Caco-2 (cell line): Measurements from ENCODE around the gene BPIFB1. TPM values are rescaled to one million over a fixed set of nuclear protein-coding genes. Genes with fewer than 3 reads are reported as not detected.

Experiments
- BruUV-seq: library from RNA; stranded (reverse); fragments of 400-500 nt; replicated peaks from 2 replicates; lab custom pipeline; 2021; lab: Mats Ljungman, UMichigan
- CTCF ChIA-PET: fragments of 300-600 bp; sonication (Branson Sonifier 250); formaldehyde crosslinking; loops from one replicate; lab custom pipeline; 2022; ENCODE audit warnings: antibody characterized with exemption; lab: Charles Lee
- POLR2A ChIA-PET: fragments of 300-600 bp; sonication (Branson Sonifier 250); formaldehyde crosslinking; loops from one replicate; lab custom pipeline; 2022; ENCODE audit warnings: antibody characterized with exemption; lab: Charles Lee
- DNase-seq, 2 experiments: peaks; one replicate each; pipeline versions ENCODE4 v3.0.0 to v3.0.0-alpha.2; 2020 to 2022
- H3K27me3 ChIP-seq: replicated peaks from 2 replicates; pipeline ENCODE4 v1.6.0; 2011; ENCODE audit warnings: low read length; ENCODE audit not compliant: control insufficient read depth, insufficient read depth
- H3K36me3 ChIP-seq: 2 replicates; pipeline ENCODE4 v1.5.1; 2011; ENCODE audit warnings: low read length; ENCODE audit not compliant: control insufficient read depth, insufficient read depth
- H3K4me1 ChIP-seq: fragments of 250-450 bp; sonication (Bioruptor Pico); 2 replicates; pipeline ENCODE4 v1.5.1; 2020; ENCODE audit warnings: mild to moderate bottlenecking
- H3K4me3 ChIP-seq: 2 replicates; pipeline ENCODE4 v1.5.1; 2011; ENCODE audit warnings: low read depth, mild to moderate bottlenecking, control low read depth, low read length
- H3K9me3 ChIP-seq: fragments of 250-450 bp; sonication (Bioruptor Pico); 2 replicates; pipeline ENCODE4 v1.5.1; 2020; ENCODE audit warnings: mild to moderate bottlenecking, moderate library complexity
- H3K27ac Mint-ChIP-seq: one replicate; pipeline ENCODE4 v1.8.0; 2022; ENCODE audit warnings: mixed read lengths; ENCODE audit not compliant: unreplicated experiment
- H3K27me3 Mint-ChIP-seq: one replicate; pipeline ENCODE4 v1.8.0; 2022; ENCODE audit warnings: mixed read lengths; ENCODE audit not compliant: insufficient read depth, unreplicated experiment
- H3K36me3 Mint-ChIP-seq: one replicate; pipeline ENCODE4 v1.8.0; 2022; ENCODE audit warnings: mild to moderate bottlenecking, mixed read lengths; ENCODE audit not compliant: insufficient read depth, unreplicated experiment
- H3K4me1 Mint-ChIP-seq: one replicate; pipeline ENCODE4 v1.8.0; 2022; ENCODE audit warnings: low read depth, mixed read lengths; ENCODE audit not compliant: unreplicated experiment
- H3K4me3 Mint-ChIP-seq: one replicate; pipeline ENCODE4 v1.8.0; 2022; ENCODE audit warnings: mild to moderate bottlenecking, moderate library complexity, mixed read lengths; ENCODE audit not compliant: unreplicated experiment
- H3K9me3 Mint-ChIP-seq: one replicate; pipeline ENCODE4 v1.8.0; 2022; ENCODE audit warnings: mixed read lengths; ENCODE audit not compliant: unreplicated experiment
- CTCF ChIP-seq, 2 experiments: fragments of 200-600 bp in 1 of 2; IDR thresholded peaks; 1 replicate in 1 of 2; 2 replicates in 1 of 2; pipeline versions ENCODE4 v1.5.1 to v1.8.0; 2011 to 2022; ENCODE audit warnings: antibody characterized with exemption in 1 of 2, control low read depth in 1 of 2, inconsistent platforms in 1 of 2, low read depth in 1 of 2, low read length in 1 of 2, mild to moderate bottlenecking in 1 of 2, moderate library complexity in 1 of 2; ENCODE audit not compliant: insufficient read depth in 1 of 2, severe bottlenecking in 1 of 2, unreplicated experiment in 1 of 2
- intact Hi-C: fragments of 100-400 bp; cut with micrococcal nuclease; formaldehyde crosslinking; loops from one replicate; pipeline ENCODE4 v1.10.0; 2022; ENCODE audit not compliant: unreplicated experiment
- total RNA-seq: library from RNA; stranded (reverse); gene quantifications from 2 replicates; pipeline ENCODE4 v1.2.3, GENCODE V29; 2022

BPIFB1 gene
- total RNA-seq, 1 experiment from 2014 or later, result not detected

DNA sequence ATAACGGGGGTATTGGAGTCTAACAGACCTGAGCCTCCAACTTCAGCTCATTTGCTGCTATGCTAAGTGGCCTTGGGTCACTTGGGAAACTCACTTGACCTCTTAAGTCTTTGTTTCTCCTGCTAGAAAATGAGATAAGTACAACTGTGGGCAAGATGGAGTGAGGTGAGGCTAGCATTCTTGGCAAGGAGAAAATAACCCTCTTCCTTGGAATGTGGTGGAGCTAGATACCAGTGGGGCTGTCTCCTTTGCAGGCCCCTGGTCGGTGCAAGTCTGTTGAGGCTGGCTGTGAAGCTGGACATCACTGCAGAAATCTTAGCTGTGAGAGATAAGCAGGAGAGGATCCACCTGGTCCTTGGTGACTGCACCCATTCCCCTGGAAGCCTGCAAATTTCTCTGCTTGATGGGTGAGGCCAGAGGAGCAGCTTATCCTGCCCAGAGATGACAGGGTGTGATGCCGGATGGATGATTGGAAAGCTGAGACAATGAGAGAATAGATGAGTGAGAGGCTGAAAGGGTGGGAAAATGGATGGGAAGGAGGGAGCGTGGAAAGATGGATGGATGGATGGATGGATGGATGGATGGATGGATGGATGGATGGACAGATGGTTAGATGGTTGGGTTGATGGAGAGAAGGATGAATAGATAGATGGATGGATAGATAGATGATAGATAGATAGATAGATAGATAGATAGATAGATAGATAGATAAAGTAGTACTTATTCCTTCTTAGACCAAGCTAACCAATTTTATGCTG, 42.9 kb upstream of the BPIFB1 start:
- intact Hi-C loops, result no loop called here
- Mint-ChIP-seq H3K27ac (no peak overlapping the region), H3K9me3 (no peaks in the 10 kb centered on the region), H3K27me3 (peaks cover 33% of the 10 kb centered on the region), H3K4me3 (no peak overlapping the region), H3K36me3 (no peaks in the 10 kb centered on the region), H3K4me1 (no peaks in the 10 kb centered on the region)
- Histone ChIP-seq H3K4me1 (no peaks in the 10 kb centered on the region), H3K36me3 (no peaks in the 10 kb centered on the region), H3K4me3 (no peak overlapping the region), H3K27me3 (0 out of 2 replicates have a peak, but pooled peaks cover 2% of the 10 kb centered on the region), H3K9me3 (no peaks in the 10 kb centered on the region)
- POLR2A ChIA-PET, result no interaction called here
- DNase-seq, result peak in 1 of 2 experiments; percentile 27
- TF ChIP-seq CTCF (IDR thresholded peaks at IDR 0.05; ENCODE audit: insufficient read depth in 1 of 2, low read depth in 1 of 2, low read length in 1 of 2, severe bottlenecking in 1 of 2, unreplicated experiment in 1 of 2), result no peak
- CTCF ChIA-PET, result interaction anchor here (1.0 kb wide), 1 partner anchor 8 kb away, joined by 3 read pairs; no protein-coding TSS in a partner anchor
- BruUV-seq, result no TSS peak

- H3K4me3 ChIP-seq, result no peak overlapping the region
- no TSS peak for BruUV-seq
- ChIA-PET POLR2A (no interaction called here), CTCF (interaction anchor here (1.0 kb wide), 1 partner anchor 9 kb away, joined by 3 read pairs; no protein-coding TSS in a partner anchor)
- Mint-ChIP-seq H3K27ac (no peak overlapping the region), H3K27me3 (peaks cover 34% of the 10 kb centered on the region), H3K4me1 (no peaks in the 10 kb centered on the region), H3K9me3 (no peaks in the 10 kb centered on the region), H3K4me3 (no peak overlapping the region), H3K36me3 (no peaks in the 10 kb centered on the region)
- no peak for TF ChIP-seq CTCF (IDR thresholded peaks at IDR 0.05; ENCODE audit: insufficient read depth in 1 of 2, low read depth in 1 of 2, low read length in 1 of 2, severe bottlenecking in 1 of 2, unreplicated experiment in 1 of 2)
- DNase-seq, result no peak
- no peaks in the 10 kb centered on the region for H3K4me1 ChIP-seq
- no peaks in the 10 kb centered on the region for H3K36me3 ChIP-seq
- intact Hi-C loops, result no loop called here
- H3K9me3 ChIP-seq, result no peaks in the 10 kb centered on the region
- 0 out of 2 replicates have a peak, but pooled peaks cover 2% of the 10 kb centered on the region for H3K27me3 ChIP-seq
These were observed 42.1 kb upstream of the BPIFB1 start for GRCh38 chr20:33240923-33241322.

DNA sequence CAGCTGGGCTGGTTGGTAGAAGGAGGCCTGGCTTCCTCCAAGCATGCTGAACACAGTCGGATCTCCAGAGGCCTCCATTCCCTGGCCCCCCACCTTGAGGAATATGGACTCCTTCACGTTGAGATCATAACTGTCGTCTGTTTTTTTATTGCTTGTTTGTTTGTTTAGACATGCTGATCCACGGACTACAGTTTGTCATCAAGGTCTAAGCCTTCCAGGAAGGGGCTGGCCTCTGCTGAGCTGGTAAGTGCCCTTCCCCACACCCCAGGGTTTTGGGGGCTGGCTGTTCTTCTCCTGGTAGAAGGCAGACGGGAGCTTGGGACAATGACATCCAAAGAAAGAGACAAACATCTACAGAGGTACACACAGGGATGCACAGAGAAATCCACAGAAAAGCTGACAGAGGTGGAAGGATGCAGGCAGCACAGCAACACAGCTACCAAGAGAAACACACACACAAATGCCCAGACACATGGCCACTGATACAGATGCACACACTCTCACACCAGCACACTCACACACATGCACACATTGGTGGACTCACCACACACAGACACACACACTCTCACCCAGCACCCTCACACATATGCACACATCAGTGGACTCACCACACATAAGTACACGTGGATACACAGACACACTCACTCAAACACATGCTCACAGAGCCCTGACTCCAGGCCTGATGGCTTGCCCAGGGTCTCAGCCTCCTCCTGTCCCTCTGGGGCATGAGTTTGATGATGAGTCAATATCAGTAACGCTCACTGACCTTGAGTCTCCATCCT, 40.5 kb upstream of the BPIFB1 start:
- no peaks in the 10 kb centered on the region for H3K36me3 ChIP-seq
- Mint-ChIP-seq H3K4me3 (no peak overlapping the region), H3K36me3 (no peaks in the 10 kb centered on the region), H3K9me3 (no peaks in the 10 kb centered on the region), H3K27me3 (peaks cover 26% of the 10 kb centered on the region), H3K4me1 (no peaks in the 10 kb centered on the region), H3K27ac (no peak overlapping the region)
- BruUV-seq, result no TSS peak
- POLR2A ChIA-PET, result no interaction called here
- CTCF ChIA-PET, result no interaction called here
- no peak for TF ChIP-seq CTCF (IDR thresholded peaks at IDR 0.05; ENCODE audit: insufficient read depth in 1 of 2, low read depth in 1 of 2, low read length in 1 of 2, severe bottlenecking in 1 of 2, unreplicated experiment in 1 of 2)
- DNase-seq, result peak in 1 of 2 experiments; percentile 37
- no peaks in the 10 kb centered on the region for H3K9me3 ChIP-seq
- intact Hi-C loops, result no loop called here
- no peak overlapping the region for H3K4me3 ChIP-seq
- H3K27me3 ChIP-seq, result no peaks in the 10 kb centered on the region
- no peaks in the 10 kb centered on the region for H3K4me1 ChIP-seq
